ENCODE measurements around the gene ZFYVE26. TPM values are rescaled to one million over a fixed set of nuclear protein-coding genes. Genes with fewer than 3 reads are reported as not detected.

The ZFYVE26 gene
- total and polyA plus RNA-seq, 10 of the 15 experiments (the other 5 are each of a cell fraction or from before 2014, with no cell fraction given): 1.00 to 25.6 (median 12.0) TPM

- no peak for TF ChIP-seq PRDM15 (CRISPR knock-in tag; IDR thresholded peaks at IDR 0.05)
Measured at GRCh38 chr14:67759916-67760315, 56.5 kb downstream of the ZFYVE26 start (continued).

DNA sequence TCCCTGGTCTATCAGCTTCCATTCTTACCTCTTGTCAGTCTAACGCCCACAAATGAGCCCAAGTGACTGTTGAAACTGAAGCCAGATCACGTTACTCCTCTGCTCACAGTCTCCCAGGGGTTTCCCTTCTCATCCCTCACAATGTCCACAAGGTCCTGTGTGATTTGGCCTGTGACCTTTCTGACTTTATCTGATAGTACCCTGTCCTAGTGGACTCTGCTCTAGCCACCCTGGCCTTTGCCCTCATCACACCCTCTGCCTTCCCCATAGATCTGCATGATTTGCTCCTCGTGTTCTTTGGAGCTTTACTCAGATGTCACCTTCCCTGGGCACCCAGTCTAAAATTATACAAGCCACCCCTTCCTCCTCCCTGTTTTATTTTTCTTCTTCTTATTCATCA, 59.2 kb downstream of the ZFYVE26 start:
- Histone ChIP-seq H3K27me3 (replicated peaks in 1 of 2; ENCODE audit: control insufficient read depth in 2 of 2, insufficient read depth in 2 of 2, low read length in 1 of 2) (no peaks in the 10 kb centered on the region), H3K79me2 (ENCODE audit: control insufficient read depth, insufficient read depth, low read length) (no peaks in the 10 kb centered on the region), H3K4me3 (no peak overlapping the region), H2AFZ (ENCODE audit: control insufficient read depth, low read depth, low read length) (no peak overlapping the region), H3K4me2 (ENCODE audit: control insufficient read depth, insufficient read depth) (no peak overlapping the region), H4K20me1 (ENCODE audit: control insufficient read depth, insufficient read depth) (no peaks in the 10 kb centered on the region; the same call in 1 of the 2 replicates), H3K36me3 (ENCODE audit: control insufficient read depth in 2 of 2, insufficient read depth in 2 of 2, low read length in 1 of 2) (peaks cover 13 to 22% of the 10 kb centered on the region in 2 experiments), H3K27ac (ENCODE audit: control insufficient read depth, insufficient read depth) (no peak overlapping the region), H3K4me1 (ENCODE audit: control insufficient read depth, insufficient read depth, low read length) (no peaks in the 10 kb centered on the region), H3K9me3 (replicated peaks; ENCODE audit: control insufficient read depth, insufficient read depth, low read length) (no peaks in the 10 kb centered on the region), H3K9ac (ENCODE audit: control insufficient read depth, insufficient read depth, low read length) (no peak overlapping the region)
- ATAC-seq (no peak), FAIRE-seq (no peak), DNase-seq (ENCODE audit: low read depth, low spot score) (no peak)
- CTCF ChIA-PET: interaction anchor here (0.6 kb wide), 1 partner anchor 187 kb away, joined by 5 read pairs; no protein-coding TSS in a partner anchor
- BruUV-seq (replicated peaks): no TSS peak
- intact Hi-C loops (cut with micrococcal nuclease; ENCODE audit: unreplicated experiment): no loop called here
- SMC1A ChIA-PET (ENCODE audit: uncharacterized antibody, unreplicated experiment): no interaction called here
- RAD21 ChIA-PET (ENCODE audit: unreplicated experiment): no interaction called here
- in situ Hi-C loops (cut with MboI): no loop called here
- POLR2A ChIA-PET: no interaction called here
- 96% methylated on average over 3 of the region's 3 CpGs for WGBS (ENCODE audit: insufficient coverage, insufficient replicate concordance, low lambda C conversion rate, missing lambda C conversion rate)
- no peak for TF ChIP-seq SIX5 (IDR thresholded peaks at IDR 0.05; ENCODE audit: low read depth, low read length, severe bottlenecking)
- TF ChIP-seq POU2F2 (IDR thresholded peaks at IDR 0.05; ENCODE audit: borderline replicate concordance, low read depth, low read length): no peak
- no peak for TF ChIP-seq ZZZ3 (IDR thresholded peaks at IDR 0.05; ENCODE audit: control insufficient read depth, insufficient read length, low read depth)
- no peak for TF ChIP-seq ZBTB33 (IDR thresholded peaks at IDR 0.05)
- TF ChIP-seq HCFC1 (IDR thresholded peaks at IDR 0.05; ENCODE audit: low read length): no peak
- no peak for TF ChIP-seq RB1 (IDR thresholded peaks at IDR 0.05; ENCODE audit: borderline replicate concordance)
- no peak for TF ChIP-seq JUND (IDR thresholded peaks at IDR 0.05; ENCODE audit: low read depth, low read length)
- TF ChIP-seq CHD1 (IDR thresholded peaks at IDR 0.05; ENCODE audit: low read depth, low read length): no peak
- TF ChIP-seq EED (IDR thresholded peaks at IDR 0.05; ENCODE audit: low read depth): no peak
- TF ChIP-seq USF1 (IDR thresholded peaks at IDR 0.05; ENCODE audit: borderline replicate concordance, extremely low read length, insufficient read depth, low read depth, low read length): no peak
- TF ChIP-seq KAT2A (conservative IDR thresholded peaks at IDR 0.05; ENCODE audit: control insufficient read depth, low read depth, low read length): no peak
- no peak for TF ChIP-seq CBX3 (IDR thresholded peaks at IDR 0.05; ENCODE audit: borderline replicate concordance, low read depth)

Measured in GM12878 (cell line).